ENCODE data around the gene NDFIP1.

The NDFIP1 gene

DNA sequence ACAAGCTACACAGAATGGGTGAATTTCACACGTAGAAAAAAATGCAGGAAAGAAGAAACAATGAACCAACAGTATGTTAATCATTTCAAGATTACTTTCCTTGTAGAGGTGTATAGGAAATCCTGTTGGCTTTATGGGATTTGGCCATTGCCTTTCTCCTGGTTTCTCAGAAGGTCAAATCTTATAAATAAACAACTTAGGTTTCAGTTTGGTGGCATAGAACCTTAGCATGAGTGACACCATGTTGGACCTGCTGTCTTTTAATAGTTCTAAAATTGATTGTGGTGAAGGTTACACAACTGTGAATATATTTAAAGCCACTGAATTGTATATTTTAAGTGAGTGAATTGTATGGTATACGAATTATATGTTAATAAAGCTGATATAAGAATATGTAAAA lies 16.7 kb upstream of the NDFIP1 start:
- no peak for DNase-seq (ENCODE audit: low read depth in 2 of 2)

DNA sequence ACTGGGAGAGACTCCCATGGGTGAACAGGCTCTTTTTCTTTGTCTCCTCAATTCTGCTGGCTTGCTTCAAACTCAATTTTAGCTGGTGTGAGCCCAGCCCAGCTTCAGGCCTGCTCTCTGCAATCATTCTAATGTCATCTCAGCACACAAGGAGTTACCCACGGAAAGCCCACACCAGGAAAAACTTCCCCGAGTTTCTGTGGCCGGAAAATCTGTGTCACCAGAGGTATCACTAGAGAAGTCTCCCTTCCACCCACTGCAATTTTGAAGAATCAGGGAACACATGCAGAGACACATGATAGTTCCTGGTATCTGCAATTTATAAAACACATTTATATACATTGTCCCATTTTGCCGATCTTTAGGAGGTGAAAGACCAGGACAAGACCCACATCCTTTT lies 13.5 kb upstream of the NDFIP1 start:
- peak; percentile 47 to 70 for DNase-seq (ENCODE audit: low read depth in 2 of 2)

DNA sequence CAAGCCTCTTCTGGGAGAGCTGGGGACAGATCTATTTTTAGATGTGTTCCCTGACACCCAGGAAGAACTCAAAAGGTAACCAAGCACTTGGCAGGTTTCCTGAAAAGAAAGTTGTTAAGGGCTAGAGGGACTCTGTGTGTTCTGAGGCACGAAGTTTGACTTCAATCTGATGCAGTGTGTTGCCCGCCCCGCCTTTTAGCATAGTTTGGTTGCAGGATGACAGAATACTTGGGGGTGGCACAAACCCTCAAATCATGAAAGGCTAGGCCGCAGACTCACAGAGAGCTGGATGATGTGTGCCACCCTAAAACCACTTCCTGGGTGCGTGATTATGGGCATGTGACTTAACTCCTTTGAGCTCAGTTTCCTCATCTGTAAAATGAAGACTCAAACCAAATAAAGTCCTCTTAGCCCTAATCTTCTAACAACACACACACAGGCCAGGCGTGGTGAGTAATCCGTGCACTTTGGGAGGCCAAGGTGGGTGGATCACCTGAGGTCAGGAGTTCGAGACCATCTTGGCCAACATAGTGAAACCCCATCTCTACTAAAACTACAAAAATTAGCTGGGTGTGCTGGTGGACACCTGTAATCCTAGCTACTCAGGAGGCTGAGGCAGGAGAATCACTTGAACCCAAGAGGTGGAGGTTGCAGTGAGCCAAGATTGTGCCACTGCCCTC lies 12.8 kb upstream of the NDFIP1 start:
- peak; percentile 72 to 86 for DNase-seq (ENCODE audit: low read depth in 2 of 2)

DNA sequence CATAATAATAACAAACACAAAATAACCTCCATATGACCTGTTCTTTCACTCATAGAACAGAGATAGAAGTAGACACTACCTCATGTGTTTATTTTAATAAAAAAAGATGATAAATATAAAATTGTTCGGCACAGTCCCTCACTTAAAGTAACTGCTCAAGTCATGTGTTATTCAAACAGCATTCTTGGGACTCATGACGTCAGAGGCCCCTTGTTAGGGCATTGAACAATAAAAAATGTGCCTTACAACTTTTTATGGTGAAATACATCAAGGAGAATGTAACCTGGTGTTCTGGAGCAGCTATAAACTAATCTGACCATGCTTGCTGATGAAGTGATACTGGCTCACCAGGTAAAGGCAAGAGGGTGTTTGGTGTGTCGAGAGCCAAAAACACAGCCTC lies 12.2 kb upstream of the NDFIP1 start:
- DNase-seq (ENCODE audit: low read depth in 2 of 2) = no peak

DNA sequence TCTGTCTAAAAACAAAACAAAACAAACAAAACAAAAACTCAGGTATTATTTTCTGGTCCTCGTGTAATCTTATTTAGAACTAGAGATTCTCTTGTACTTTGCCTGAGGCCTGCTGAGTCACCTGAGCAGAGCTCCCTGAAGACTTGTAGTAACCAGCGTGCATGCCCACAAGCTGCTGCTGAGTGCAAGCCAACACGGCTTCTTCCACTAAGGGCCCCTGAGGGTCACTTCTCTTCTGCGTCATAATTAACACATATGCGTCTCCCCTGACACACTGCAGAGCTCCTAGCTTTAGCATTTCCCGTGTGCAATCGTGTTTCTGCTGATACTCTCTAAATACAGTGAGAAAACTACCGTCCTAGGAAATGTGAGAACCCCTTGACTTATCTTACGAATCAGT lies 10.9 kb upstream of the NDFIP1 start:
- DNase-seq (ENCODE audit: low read depth in 2 of 2) = peak in 1 of 2 donors; percentile 17

DNA sequence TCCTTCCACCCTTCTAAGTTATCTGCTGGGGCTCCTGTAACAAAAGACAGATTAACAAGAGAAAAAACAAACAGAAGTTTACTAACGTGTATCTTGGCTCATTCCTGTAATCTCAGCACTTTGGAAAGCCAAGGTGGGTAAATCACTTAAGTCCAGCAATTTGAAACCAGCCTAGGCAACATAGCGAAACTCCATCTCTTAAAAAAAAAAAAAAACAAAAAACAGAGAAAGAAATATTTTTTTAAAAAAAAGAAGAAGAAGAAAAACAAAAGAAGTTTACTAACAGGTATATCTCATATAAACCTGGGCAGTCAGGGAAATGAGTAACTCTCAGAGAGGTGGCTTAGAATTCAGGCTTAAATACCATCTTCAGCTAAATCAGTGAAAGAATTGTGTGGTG lies 10.3 kb upstream of the NDFIP1 start:
- DNase-seq (ENCODE audit: low read depth in 2 of 2) = no peak

DNA sequence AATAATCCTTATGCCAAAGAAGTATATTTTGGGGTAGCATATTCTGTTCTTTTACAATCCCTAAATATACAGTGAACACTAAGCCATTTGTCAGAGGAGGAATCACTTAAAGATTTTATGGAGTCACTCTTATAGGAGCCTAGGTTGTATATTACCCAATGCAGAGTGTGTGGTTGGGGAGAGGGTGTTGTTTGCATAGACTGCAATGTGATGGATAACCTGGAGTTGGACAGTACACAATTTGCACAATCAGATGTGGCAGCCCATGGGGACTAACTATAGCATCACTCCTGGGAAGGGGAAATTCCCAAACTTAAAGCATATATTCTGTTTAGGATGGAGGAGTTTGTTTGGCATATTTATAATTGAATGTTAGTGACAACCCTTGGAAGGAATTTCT lies 9.6 kb upstream of the NDFIP1 start:
- no peak for DNase-seq (ENCODE audit: low read depth in 2 of 2)

DNA sequence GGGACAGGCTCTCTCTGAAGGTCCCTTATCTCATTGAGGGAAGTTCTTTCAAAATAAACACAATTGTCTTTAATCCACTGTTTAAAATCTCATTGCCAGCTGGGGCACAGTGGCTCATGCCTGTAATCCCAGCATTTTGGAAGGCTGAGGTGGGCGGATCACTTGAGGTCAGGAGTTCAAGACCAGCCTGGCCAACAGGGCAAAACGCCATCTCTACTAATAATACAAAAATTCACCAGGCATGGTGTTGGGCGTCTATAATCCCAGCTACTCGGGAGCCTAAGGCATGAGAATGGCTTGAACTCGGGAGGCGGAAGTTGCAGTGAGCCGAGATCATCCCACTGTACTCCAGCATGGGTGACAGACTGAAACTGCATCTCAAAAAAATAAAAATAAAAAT lies 8.3 kb upstream of the NDFIP1 start:
- DNase-seq (ENCODE audit: low read depth in 2 of 2) = no peak

DNA sequence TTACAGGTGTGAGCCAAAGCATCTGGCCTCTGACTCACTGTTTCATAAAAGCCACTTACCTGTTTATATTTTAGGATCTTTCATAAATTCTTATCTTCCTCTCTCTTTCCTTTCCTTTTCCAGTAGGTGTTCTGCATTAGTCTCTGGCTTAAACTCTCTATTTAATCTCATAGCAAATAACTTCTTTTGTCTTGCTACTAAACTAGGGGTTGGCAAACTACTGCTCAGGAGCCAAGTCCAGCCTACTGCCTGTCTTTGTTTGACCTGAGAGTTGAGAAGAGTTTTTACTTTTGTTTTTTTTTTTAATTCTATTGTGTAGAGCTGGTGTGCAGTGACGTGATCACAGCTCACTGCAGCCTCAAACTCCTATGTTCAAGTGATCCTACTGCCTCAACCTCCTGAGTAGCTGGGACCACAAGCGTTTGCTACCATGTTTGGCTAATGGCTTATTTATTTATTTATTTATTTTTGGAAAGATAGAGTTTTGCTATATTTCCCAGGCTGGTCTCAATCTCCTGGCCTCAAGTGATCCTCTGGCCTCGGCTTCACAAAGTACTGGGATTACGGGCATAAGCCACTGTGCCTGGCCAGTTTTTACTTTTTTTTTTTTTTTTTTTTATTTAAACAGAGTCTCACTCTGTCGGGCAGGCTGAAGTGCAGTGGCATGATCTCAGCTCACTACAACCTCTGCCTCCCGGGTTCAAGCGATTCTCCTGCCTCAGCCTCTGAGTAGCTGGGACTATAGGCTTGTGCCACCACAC lies 5.4 kb upstream of the NDFIP1 start:
- DNase-seq (ENCODE audit: low read depth in 2 of 2) = no peak

DNA sequence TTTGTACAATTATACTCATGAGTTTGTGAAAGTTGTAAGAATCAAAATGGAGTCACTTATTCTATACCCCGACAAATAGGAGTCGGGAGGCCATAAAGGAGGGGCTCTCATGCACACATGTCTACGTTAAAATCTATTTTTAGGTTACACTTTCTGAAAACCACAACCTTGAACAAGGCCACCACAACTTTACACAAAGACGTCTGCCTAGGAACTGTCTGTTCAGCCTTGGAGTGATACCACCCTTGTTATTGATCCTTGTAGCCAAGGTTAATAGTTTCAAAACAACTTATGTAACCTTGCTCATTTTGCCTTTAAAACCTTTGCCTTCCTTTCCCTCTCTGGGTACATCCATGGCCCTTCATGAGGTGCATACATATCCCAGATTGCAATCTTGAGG lies 4.1 kb upstream of the NDFIP1 start:
- no peak for DNase-seq (ENCODE audit: low read depth in 2 of 2)

DNA sequence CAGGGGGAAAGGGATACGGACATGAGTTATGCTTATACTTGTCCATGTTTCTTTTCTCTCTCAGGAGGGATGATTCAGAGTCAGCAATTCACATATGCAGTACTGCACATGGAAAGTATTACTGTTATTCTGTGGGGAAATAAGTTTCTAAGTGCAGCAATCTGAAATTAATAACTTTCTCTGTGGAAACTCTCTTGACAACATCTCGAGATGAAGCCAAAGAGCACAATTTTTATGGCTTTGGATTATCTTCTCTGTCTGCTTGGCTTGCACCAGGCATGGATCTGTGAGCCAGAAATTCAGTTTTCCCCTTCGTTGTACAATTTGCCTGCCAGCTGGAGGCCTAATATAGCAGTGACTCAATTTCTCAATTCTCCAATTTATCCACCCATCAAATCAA lies 2.5 kb upstream of the NDFIP1 start:
- no peak for DNase-seq (ENCODE audit: low read depth in 2 of 2)

DNA sequence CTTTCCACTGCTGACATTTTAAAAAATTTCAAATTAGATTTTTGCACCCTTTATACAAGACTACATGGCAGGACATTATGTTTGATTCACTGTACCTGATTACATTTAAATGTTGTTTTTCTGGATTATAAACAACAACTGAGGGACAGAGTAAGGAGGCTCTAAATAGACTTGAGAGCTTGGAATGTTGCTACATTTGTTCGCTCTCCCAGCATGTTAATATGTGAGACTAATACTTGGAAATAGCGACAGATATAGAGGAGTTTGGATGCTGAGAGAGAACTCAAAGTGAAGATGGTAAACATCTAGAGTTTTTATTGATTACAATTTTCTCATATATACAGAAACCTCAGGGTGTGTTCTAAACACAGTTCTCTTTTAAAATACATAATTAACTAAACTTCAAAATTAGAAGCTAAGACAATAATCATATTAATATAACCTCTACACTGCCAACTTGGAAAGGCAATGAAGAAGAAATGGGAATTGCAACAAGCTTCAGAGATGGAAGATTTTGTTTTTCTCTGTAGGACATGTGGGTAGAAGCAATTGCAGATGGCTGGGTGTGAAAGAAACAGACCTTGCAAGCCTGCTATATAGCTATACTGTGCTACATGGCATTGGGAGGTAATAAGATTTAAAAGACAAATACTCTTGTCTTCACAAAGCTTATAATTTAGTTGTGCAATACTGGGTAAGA lies 1.4 kb upstream of the NDFIP1 start:
- no peak for DNase-seq (ENCODE audit: low read depth in 2 of 2)

DNA sequence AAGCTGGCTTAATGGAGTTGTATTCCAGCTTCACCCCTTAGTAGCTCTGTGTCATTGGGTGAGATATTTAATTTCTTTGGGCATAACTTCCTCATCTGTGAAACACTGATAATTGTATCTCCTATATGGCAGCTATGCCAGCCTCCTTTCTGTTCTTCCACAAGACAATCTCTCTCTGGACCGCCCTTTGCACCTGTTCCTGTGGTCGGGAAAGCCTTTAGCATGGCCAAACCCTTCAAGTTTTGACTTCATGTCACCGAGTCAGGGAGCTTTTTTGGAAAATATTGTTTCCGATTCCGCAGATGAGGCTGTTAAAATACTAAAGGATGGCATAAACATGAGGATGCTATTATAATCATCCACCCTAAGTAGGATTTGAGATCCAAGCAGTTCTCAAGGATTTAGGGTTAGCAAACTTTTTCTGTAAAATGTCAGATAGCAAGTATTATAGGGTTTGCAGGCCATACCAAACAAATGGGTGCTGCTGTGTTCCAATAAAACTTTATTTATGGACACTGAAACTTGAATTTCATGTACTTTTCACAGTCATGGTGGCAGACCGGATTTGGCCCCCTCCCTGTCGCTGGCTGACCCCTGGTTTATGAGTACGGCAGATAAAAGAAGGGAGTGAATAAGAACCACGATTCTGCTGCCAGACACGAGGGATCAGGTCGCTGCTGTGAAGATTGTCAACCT lies 695 bp upstream of the NDFIP1 start:
- no peak for DNase-seq (ENCODE audit: low read depth in 2 of 2)

DNA sequence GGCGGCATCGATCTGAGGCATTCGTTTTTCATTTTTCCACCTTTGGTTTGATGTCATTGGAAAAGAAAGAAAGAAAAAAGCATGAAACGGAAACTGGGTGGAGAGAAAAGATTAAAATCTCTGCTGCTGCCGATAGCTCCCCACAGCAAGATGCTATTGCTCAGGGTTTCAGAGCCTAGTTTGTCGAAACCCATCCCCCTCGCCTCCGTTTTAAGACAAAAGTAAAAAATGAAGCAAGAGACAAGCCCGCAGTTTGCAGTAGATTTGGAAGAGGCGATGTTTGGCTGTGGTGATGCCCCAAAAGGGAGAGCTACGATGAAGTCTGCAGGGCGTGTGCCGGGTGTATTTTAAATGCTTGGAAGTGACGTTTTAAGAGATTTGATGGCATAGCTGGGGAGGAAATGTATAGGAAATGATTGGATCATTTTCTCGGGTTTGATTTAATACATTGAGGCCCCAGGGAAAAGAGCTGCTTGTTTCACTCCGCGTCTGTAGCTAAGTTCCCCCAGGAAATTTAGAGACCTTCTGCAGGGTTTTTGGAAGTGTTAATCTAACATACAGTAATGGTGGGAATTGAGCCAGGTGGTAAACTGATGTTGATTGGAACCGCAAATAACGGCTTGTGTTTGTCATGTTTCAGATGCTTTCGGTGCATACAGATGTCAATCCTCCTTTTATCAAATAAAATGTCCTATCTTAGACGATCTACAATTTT lies 909 bp downstream of the NDFIP1 start:
- no peak for DNase-seq (ENCODE audit: low read depth in 2 of 2)

DNA sequence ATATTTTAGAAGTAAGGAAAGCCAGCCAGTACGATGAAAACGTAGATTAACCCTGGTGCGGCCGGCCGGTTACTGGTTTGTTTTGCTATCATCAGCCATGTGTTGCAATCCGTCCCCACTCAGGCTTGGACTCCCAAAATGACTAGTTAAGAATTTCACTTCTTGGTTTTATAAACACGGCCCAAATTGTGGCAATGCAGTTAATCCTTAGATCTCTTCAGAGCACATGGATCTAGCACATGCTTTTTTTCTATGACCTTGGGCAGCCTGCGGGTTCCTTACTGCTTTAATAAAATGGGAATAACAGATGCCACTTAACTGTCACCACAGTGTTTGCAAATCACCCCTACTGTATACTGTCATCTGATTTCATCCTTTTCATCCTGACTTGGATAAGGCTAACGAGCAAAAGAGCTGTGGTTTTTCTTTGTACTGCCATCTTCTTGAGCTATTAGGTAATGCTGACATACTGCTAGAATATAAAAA lies 1.5 kb downstream of the NDFIP1 start:
- DNase-seq (ENCODE audit: low read depth in 2 of 2) = no peak

DNA sequence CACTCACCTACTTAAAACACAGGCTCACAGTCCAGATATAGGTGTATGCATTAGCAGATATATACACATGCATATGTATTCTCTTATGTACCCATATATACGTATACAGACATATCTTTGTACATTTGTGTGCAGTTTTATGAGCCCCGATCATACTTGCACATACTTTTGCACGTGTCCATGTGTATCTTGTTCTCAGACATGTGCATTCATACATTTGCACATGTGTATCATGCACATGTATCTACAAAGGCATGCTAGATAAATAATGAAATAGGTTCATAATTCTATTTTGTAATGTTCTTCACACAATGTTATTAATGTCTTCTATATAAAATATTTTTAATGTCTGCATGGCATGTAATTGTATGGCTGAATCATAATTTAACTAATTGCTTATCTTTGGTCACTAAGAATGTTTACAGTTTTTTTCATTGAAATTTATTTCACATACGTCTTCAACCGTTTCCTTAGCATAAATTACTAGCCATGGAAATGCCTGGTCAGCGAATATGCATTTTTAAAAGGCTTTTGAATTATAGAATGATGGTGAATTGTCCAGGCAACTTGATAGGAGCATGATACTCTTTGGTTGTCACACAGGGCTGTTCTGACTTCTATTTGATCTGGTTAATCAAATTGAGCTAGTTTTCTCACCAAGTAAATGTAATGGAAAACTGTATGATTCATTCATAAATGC lies 2.6 kb downstream of the NDFIP1 start:
- no peak for DNase-seq (ENCODE audit: low read depth in 2 of 2)

DNA sequence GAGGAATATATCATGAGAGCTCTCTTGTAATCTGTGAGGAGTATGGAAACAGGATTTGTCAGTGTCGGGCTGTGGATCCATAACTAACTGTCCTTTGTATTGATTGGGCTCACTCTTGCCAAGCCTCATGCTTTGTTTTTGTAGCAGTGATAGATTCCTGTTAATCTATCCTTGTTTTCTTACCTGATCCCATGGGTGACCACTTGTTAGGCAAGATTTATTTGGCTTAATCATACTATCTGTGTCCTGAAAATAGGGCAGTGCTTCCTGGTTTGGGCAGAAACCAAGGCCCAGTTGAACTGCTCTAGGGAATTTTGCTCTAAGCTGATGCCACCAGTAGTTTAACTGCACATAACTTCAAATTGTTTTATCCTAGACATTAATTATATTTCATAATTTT lies 6.1 kb downstream of the NDFIP1 start:
- DNase-seq (ENCODE audit: low read depth in 2 of 2) = no peak

DNA sequence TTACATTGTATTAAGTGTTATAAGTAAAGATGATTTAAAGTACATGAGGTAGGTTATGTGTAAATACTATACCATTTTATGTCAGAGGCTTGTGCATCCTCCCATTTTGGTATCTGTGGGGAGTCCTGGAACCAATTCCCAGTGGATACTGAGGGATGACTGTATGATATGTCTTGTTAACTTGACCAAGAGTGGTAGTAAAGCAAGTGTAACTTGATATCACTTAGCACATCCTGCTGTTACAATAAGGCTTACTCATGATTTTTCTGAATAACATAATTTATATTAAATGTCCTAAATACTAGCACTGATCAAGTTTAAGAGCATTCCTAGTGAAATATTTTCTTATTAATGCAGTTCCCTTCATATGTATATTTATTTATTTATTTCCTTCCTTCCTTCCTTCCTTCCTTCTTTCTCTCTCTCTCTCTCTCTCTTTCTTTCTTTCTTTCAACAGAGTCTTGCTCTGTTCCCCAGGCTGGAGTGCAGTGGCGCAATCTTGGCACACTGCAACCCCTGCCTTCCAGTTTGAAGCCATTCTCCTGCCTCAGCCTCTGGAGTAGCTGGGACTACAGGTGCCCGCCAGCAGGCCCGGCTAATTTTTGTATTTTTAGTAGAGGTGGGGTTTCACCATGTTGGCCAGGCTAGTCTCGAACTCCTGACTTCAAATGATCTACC lies 7.5 kb downstream of the NDFIP1 start:
- DNase-seq (ENCODE audit: low read depth in 2 of 2) = no peak

DNA sequence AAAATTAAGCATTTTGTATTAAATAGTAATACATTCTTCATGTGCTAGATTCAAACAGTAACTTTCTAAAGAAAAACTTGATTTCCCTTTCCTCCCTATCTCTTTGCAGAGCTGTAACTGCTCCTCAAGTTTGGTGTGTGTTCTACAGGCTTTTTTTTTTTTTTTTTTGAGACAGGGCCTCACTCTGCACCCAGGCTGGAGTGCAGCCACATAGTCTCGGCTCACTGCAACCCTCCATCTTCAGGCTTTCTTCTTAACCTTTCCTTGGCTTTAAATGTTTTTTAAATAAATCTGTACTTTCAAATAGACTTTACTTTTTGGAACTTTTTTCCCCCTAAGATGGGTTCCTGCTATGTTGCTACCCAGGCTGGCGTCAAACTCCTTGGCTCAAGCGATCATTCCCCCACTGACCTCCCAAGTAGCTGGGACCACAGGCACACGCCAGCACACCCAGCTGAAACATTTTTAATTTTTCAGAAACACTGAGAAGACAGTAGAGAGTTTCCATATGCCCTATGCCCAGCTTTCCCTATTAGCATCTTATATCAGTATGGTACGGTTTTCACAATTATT lies 9.1 kb downstream of the NDFIP1 start:
- DNase-seq (ENCODE audit: low read depth in 2 of 2) = no peak

DNA sequence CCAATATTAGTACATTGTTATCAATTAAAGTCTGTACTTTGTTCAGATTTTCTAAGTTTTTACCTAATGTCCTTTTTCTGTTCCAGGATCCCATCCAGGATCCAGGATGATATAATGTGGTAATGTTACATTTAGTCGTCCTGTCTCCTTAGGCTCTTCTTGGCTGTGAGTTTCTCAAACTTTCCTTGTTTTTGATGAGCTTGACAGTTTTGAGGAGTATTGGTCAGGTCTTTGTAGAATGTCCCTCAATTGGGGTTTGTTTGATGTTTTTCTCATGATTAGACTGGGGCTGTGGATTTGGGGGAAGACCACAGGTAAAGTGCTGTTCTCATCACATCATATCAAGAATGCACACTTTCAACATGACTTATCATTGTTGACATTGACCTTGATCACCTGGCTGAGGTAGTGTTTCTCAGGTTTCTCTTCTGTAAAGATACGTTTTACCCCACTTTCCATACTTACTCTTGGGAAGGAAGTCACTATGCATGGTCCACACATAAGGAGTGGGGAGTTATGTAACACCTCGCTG lies 9.6 kb downstream of the NDFIP1 start:
- no peak for DNase-seq (ENCODE audit: low read depth in 2 of 2)

All from stimulated activated CD8-positive, alpha-beta memory T cell treated with anti-CD3 and anti-CD28 coated beads, Interleukin-7, amount 100 ng/mL, for 4 hours (primary cell).